Neural cell (in vitro differentiated cells): ENCODE results near the gene DHDH. TPM values are rescaled to one million over a fixed set of nuclear protein-coding genes. Genes with fewer than 3 reads are reported as not detected.

Experiments used
- H2AFZ ChIP-seq: fragments of 200-600, 300-800 bp; sonication (generic), shearing (Covaris generic); 2 replicates; pipeline ENCODE4 v1.6.0; 2014; ENCODE audit warnings: low read depth, mild to moderate bottlenecking, antibody characterized with exemption, low read length, moderate library complexity
- H3F3A ChIP-seq: fragments of 200-600 bp; shearing (Covaris generic); 2 replicates; pipeline ENCODE4 v1.6.1; 2016; ENCODE audit warnings: mild to moderate bottlenecking, moderate library complexity, mixed read lengths, antibody characterized with exemption, low read length; ENCODE audit not compliant: insufficient read depth, poor library complexity, severe bottlenecking
- H3K27ac ChIP-seq: fragments of 200-600, 300-800 bp; sonication (generic), shearing (Covaris generic); 2 replicates; pipeline ENCODE4 v1.5.1; 2014; ENCODE audit warnings: mild to moderate bottlenecking, low read length, moderate library complexity
- H3K27me3 ChIP-seq: fragments of 300-800, 200-600 bp; sonication (generic), shearing (Covaris generic); 2 replicates; pipeline ENCODE4 v1.6.0; 2014; ENCODE audit warnings: mild to moderate bottlenecking, low read depth, low read length, moderate library complexity; ENCODE audit not compliant: insufficient read depth
- H3K36me3 ChIP-seq: fragments of 300-800, 200-600 bp; sonication (generic), shearing (Covaris generic); 2 replicates; pipeline ENCODE4 v1.5.1; 2014; ENCODE audit warnings: mild to moderate bottlenecking, antibody characterized with exemption, low read length, moderate library complexity; ENCODE audit not compliant: insufficient read depth
- H3K4me2 ChIP-seq: fragments of 300-800, 200-600 bp; sonication (generic), shearing (Covaris generic); 2 replicates; pipeline ENCODE4 v1.6.0; 2014; ENCODE audit warnings: mild to moderate bottlenecking, low read length
- H3K4me3 ChIP-seq: fragments of 300-800, 200-600 bp; sonication (generic), shearing (Covaris generic); 2 replicates; pipeline ENCODE4 v1.5.1; 2014; ENCODE audit warnings: mild to moderate bottlenecking, low read length, moderate library complexity
- H3K79me2 ChIP-seq: fragments of 200-600 bp; shearing (Covaris generic); replicated peaks from 2 replicates; pipeline ENCODE4 v1.6.0; 2014; ENCODE audit warnings: mild to moderate bottlenecking, low read length, moderate library complexity; ENCODE audit not compliant: insufficient read depth
- H3K9ac ChIP-seq: fragments of 300-800, 200-600 bp; sonication (generic), shearing (Covaris generic); 2 replicates; pipeline ENCODE4 v1.6.1; 2016; ENCODE audit warnings: mild to moderate bottlenecking, low read length, mixed read lengths
- H3K9me2 ChIP-seq: fragments of 200-600 bp; shearing (Covaris generic); 2 replicates; pipeline ENCODE4 v1.6.1; 2016; ENCODE audit warnings: mild to moderate bottlenecking, low read length, mixed read lengths; ENCODE audit not compliant: insufficient read depth
- H3K9me3 ChIP-seq: fragments of 200-600, 300-800 bp; sonication (generic), shearing (Covaris generic); 2 replicates; pipeline ENCODE4 v1.6.1; 2016; ENCODE audit warnings: mild to moderate bottlenecking, mixed run types, low read length, moderate library complexity, mixed read lengths
- H4K20me1 ChIP-seq: fragments of 200-600 bp; shearing (Covaris generic); 2 replicates; pipeline ENCODE4 v1.6.1; 2016; ENCODE audit warnings: mild to moderate bottlenecking, mixed run types; ENCODE audit not compliant: insufficient read depth
- EP300 ChIP-seq: fragments of 450-650 bp; conservative IDR thresholded peaks from 2 replicates; pipeline ENCODE4 v1.6.1; 2014; ENCODE audit warnings: antibody characterized with exemption, mild to moderate bottlenecking, moderate library complexity; ENCODE audit not compliant: poor library complexity, severe bottlenecking
- EZH2 ChIP-seq: fragments of 200-600, 300-800 bp; shearing (Covaris generic), sonication (generic); IDR thresholded peaks from 2 replicates; pipeline ENCODE4 v1.6.1; 2014; ENCODE audit warnings: antibody characterized with exemption, low read length, borderline replicate concordance, mild to moderate bottlenecking; ENCODE audit not compliant: insufficient read depth, poor library complexity, severe bottlenecking
- MXI1 ChIP-seq: fragments of 450-650 bp; conservative IDR thresholded peaks from 2 replicates; pipeline ENCODE4 v1.6.1; 2014; ENCODE audit warnings: antibody characterized with exemption, mild to moderate bottlenecking; ENCODE audit not compliant: poor library complexity, severe bottlenecking
- POLR2AphosphoS5 ChIP-seq: IDR thresholded peaks from 2 replicates; pipeline ENCODE4 v1.6.1; 2012
- RAD21 ChIP-seq: fragments of 450-650 bp; conservative IDR thresholded peaks from 2 replicates; pipeline ENCODE4 v1.6.1; 2014; ENCODE audit warnings: antibody characterized with exemption, mild to moderate bottlenecking, moderate library complexity
- SMC3 ChIP-seq: fragments of 450-650 bp; conservative IDR thresholded peaks from 2 replicates; pipeline ENCODE4 v1.6.1; 2014; ENCODE audit warnings: antibody characterized with exemption, mild to moderate bottlenecking, moderate library complexity; ENCODE audit not compliant: poor library complexity
- TAF1 ChIP-seq: IDR thresholded peaks from 2 replicates; pipeline ENCODE4 v1.6.1; 2012; ENCODE audit warnings: low read depth
- polyA plus RNA-seq: library from polyadenylated mRNA; depleted of rRNA; stranded (reverse); fragments of >200 nt; gene quantifications from 2 replicates; pipeline ENCODE4 v1.2.3, GENCODE V29; 2014
- TF ChIP-seq, protein P1 (sequence below): IDR thresholded peaks from 2 replicates; pipeline ENCODE4 v1.6.1; 2012; ENCODE audit warnings: borderline replicate concordance
- TF ChIP-seq, protein P2 (sequence below): fragments of 450-650 bp; IDR thresholded peaks from 2 replicates; pipeline ENCODE4 v1.5.1; 2014; ENCODE audit warnings: antibody characterized with exemption, mild to moderate bottlenecking, moderate library complexity; ENCODE audit not compliant: poor library complexity, severe bottlenecking

Gene DHDH
- polyA plus RNA-seq, 1 donor from 2014 or later = 4.8 TPM

DNA sequence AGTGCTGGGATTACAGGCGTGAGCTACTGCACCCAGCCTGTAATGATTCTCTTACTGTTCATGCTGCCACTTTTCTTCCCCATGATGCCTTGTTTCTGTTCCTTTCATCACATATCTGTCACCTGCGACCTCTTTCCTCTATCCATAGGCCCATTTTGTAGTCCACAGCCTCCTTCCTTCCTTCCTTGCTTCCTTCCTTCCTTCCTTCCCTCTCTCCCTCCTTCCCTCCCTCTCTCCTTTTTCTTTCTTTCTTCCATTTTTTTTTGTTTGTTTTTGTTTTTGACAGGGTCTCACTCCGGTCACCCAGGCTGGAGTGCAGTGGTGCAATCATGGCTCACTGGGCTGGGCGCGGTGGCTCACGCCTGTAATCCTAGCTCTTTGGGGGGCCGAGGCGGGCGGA is 55.4 kb downstream of the DHDH start:
- Histone ChIP-seq H3K9me2 (no peaks in the 10 kb centered on the region), H3F3A (peaks cover 4% of the 10 kb centered on the region), H3K4me3 (no peak overlapping the region), H3K79me2 (peaks cover 6% of the 10 kb centered on the region), H3K9me3 (no peaks in the 10 kb centered on the region), H3K9ac (no peak overlapping the region), H3K27me3 (no peaks in the 10 kb centered on the region), H4K20me1 (no peaks in the 10 kb centered on the region), H2AFZ (no peak overlapping the region), H3K27ac (no peak overlapping the region), H3K36me3 (no peaks in the 10 kb centered on the region), H3K4me2 (no peak overlapping the region)
- TF ChIP-seq RAD21 = no peak
- no peak for TF ChIP-seq MXI1
- no peak for TF ChIP-seq TAF1
- TF ChIP-seq, protein P1, sequence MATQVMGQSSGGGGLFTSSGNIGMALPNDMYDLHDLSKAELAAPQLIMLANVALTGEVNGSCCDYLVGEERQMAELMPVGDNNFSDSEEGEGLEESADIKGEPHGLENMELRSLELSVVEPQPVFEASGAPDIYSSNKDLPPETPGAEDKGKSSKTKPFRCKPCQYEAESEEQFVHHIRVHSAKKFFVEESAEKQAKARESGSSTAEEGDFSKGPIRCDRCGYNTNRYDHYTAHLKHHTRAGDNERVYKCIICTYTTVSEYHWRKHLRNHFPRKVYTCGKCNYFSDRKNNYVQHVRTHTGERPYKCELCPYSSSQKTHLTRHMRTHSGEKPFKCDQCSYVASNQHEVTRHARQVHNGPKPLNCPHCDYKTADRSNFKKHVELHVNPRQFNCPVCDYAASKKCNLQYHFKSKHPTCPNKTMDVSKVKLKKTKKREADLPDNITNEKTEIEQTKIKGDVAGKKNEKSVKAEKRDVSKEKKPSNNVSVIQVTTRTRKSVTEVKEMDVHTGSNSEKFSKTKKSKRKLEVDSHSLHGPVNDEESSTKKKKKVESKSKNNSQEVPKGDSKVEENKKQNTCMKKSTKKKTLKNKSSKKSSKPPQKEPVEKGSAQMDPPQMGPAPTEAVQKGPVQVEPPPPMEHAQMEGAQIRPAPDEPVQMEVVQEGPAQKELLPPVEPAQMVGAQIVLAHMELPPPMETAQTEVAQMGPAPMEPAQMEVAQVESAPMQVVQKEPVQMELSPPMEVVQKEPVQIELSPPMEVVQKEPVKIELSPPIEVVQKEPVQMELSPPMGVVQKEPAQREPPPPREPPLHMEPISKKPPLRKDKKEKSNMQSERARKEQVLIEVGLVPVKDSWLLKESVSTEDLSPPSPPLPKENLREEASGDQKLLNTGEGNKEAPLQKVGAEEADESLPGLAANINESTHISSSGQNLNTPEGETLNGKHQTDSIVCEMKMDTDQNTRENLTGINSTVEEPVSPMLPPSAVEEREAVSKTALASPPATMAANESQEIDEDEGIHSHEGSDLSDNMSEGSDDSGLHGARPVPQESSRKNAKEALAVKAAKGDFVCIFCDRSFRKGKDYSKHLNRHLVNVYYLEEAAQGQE = no peak

DNA sequence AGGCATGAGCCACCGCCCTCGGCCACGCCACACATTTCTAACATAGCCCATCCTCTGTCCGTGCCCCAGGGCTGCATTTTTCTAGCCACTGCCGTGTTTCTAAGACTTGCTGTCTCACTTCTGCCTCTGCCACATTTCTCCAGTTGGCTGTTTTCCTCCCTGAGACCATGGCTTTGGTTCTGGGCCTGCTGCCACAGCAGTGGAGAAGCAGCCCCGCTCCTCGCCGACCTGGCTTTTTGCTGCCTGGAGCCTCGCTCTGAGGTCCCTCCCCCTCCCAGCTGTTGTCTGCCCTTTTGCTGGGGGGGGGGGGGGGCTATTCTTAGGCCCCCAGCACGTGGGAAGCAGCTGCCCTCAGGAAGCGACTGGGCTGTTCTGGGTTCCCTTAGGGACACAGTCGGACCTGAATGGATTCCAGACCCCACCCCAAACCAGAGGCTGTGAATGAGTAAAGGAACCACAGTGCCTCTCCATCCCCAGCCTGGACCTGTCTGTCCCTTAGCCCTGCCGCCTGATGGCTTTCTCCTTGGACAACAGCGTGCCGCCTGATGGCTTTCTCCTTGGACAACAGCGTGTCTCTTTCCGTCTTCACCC is 56.3 kb downstream of the DHDH start:
- no peaks in the 10 kb centered on the region for H3K9me2 ChIP-seq
- H3K4me2 ChIP-seq = no peak overlapping the region
- TF ChIP-seq, protein P2, sequence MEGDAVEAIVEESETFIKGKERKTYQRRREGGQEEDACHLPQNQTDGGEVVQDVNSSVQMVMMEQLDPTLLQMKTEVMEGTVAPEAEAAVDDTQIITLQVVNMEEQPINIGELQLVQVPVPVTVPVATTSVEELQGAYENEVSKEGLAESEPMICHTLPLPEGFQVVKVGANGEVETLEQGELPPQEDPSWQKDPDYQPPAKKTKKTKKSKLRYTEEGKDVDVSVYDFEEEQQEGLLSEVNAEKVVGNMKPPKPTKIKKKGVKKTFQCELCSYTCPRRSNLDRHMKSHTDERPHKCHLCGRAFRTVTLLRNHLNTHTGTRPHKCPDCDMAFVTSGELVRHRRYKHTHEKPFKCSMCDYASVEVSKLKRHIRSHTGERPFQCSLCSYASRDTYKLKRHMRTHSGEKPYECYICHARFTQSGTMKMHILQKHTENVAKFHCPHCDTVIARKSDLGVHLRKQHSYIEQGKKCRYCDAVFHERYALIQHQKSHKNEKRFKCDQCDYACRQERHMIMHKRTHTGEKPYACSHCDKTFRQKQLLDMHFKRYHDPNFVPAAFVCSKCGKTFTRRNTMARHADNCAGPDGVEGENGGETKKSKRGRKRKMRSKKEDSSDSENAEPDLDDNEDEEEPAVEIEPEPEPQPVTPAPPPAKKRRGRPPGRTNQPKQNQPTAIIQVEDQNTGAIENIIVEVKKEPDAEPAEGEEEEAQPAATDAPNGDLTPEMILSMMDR = no peak
- no peak for TF ChIP-seq SMC3
- no peak for TF ChIP-seq EZH2
- TF ChIP-seq, protein P1 = no peak
- no peak for TF ChIP-seq MXI1
- TF ChIP-seq RAD21 = no peak
- no peak for TF ChIP-seq EP300
- TF ChIP-seq POLR2AphosphoS5 = no peak
- no peak for TF ChIP-seq TAF1
- H3K27me3 ChIP-seq = no peaks in the 10 kb centered on the region
- H4K20me1 ChIP-seq = no peaks in the 10 kb centered on the region
- H3K4me3 ChIP-seq = no peak overlapping the region
- H2AFZ ChIP-seq = no peak overlapping the region
- H3K36me3 ChIP-seq = no peaks in the 10 kb centered on the region
- H3K9ac ChIP-seq = no peak overlapping the region
- H3K27ac ChIP-seq = no peak overlapping the region
- peaks cover 4% of the 10 kb centered on the region for H3F3A ChIP-seq
- peaks cover 13% of the 10 kb centered on the region for H3K79me2 ChIP-seq
- no peaks in the 10 kb centered on the region for H3K9me3 ChIP-seq
